CD4-positive, alpha-beta T cell (primary cell): ENCODE results near the gene TMEM63A. TPM values are rescaled to one million over a fixed set of nuclear protein-coding genes. Genes with fewer than 3 reads are reported as not detected.
A peak's percentile ranks its signal among the peaks of the same experiment; 100 is the strongest.
"Not testable (repeated sequence)": the region's sequence is repeated elsewhere in the genome, so short reads cannot be mapped to it uniquely, and the experiment has no call there.

ENCODE experiments used
- ATAC-seq: fragments of 200-7000 bp; cut with Tn5 transposase; one replicate; pipeline ENCODE4 v1.10.0; 2022; ENCODE audit warnings: mild to moderate bottlenecking; ENCODE audit not compliant: poor library complexity
- CTCF ChIA-PET: fragments of 350-600 bp; sonication (Branson Sonifier 250); formaldehyde crosslinking; loops from one replicate; lab custom pipeline; 2021; ENCODE audit warnings: antibody characterized with exemption, inconsistent platforms; lab: Charles Lee
- POLR2A ChIA-PET: fragments of 350-600 bp; sonication (Branson Sonifier 250); formaldehyde crosslinking; loops from one replicate; lab custom pipeline; 2021; ENCODE audit warnings: antibody characterized with exemption, inconsistent platforms; lab: Charles Lee
- DNase-seq, 14 experiments: peaks; one replicate each; pipeline ENCODE4 v3.0.0-alpha.2; 2013 to 2020; ENCODE audit warnings: mixed read lengths in 2 of 14
- H3K27ac ChIP-seq, 2 donors: one replicate each; pipeline versions ENCODE4 v1.5.1 to v1.7.0; 2013; ENCODE audit warnings: low read length in 2 of 2, low read depth in 1 of 2, mild to moderate bottlenecking in 1 of 2
- H3K27me3 ChIP-seq, 2 experiments: 1 replicate in 1 of 2; 2 replicates in 1 of 2; pipeline versions ENCODE4 v1.6.1 to v1.7.0; 2013; ENCODE audit warnings: low read length in 2 of 2, control low read depth in 1 of 2, mild to moderate bottlenecking in 1 of 2, moderate library complexity in 1 of 2; ENCODE audit not compliant: insufficient read depth in 2 of 2, control insufficient read depth in 1 of 2
- H3K36me3 ChIP-seq: one replicate; pipeline ENCODE4 v1.6.1; 2013; ENCODE audit warnings: low read length, control low read depth; ENCODE audit not compliant: insufficient read depth
- H3K4me1 ChIP-seq: one replicate; pipeline ENCODE4 v1.6.1; 2013; ENCODE audit warnings: low read length, control low read depth; ENCODE audit not compliant: insufficient read depth
- H3K4me3 ChIP-seq: one replicate; pipeline ENCODE4 v1.5.1; 2013; ENCODE audit warnings: mild to moderate bottlenecking, low read length, moderate library complexity
- H3K9me3 ChIP-seq, 2 experiments: 1 replicate in 1 of 2; 2 replicates in 1 of 2; pipeline versions ENCODE4 v1.6.1 to v1.7.0; 2013; ENCODE audit warnings: low read length in 2 of 2, mild to moderate bottlenecking in 2 of 2, control low read depth in 1 of 2, moderate library complexity in 1 of 2; ENCODE audit not compliant: control insufficient read depth in 1 of 2, insufficient read depth in 1 of 2
- H3K27ac Mint-ChIP-seq: one replicate; pipeline ENCODE4 v1.8.0; 2020; ENCODE audit warnings: mixed read lengths
- H3K27me3 Mint-ChIP-seq: one replicate; pipeline ENCODE4 v1.8.0; 2021; ENCODE audit warnings: mixed read lengths
- H3K36me3 Mint-ChIP-seq: one replicate; pipeline ENCODE4 v1.8.0; 2021; ENCODE audit warnings: low read depth, mixed read lengths
- H3K4me1 Mint-ChIP-seq: one replicate; pipeline ENCODE4 v1.8.0; 2021; ENCODE audit warnings: low read depth, mixed read lengths
- H3K4me3 Mint-ChIP-seq: one replicate; pipeline ENCODE4 v1.8.0; 2020; ENCODE audit warnings: mild to moderate bottlenecking, mixed read lengths
- H3K9me3 Mint-ChIP-seq: one replicate; pipeline ENCODE4 v1.8.0; 2020; ENCODE audit warnings: mixed read lengths
- CTCF ChIP-seq: fragments of 200-600 bp; IDR thresholded peaks from one replicate; pipeline ENCODE4 v1.8.0; 2022; ENCODE audit warnings: antibody characterized with exemption, mild to moderate bottlenecking
- intact Hi-C, 2 experiments: fragments of 100-400 bp; cut with DNase I in 1 of 2; cut with micrococcal nuclease in 1 of 2; formaldehyde crosslinking; loops; one replicate each; pipeline versions ENCODE4 v1.15.1 to v1.9.0; 2023 to 2025; cut with DNase I, micrococcal nuclease
- total RNA-seq, 174 experiments: library from RNA in 2 of 174; stranded (reverse) in 2 of 174; gene quantifications; one replicate each; pipeline ENCODE4 v1.2.3 and lab custom pipeline; 2021 to 2026

TMEM63A gene
- total RNA-seq, 2 experiments from 2014 or later: 199 to 204 TPM

DNA sequence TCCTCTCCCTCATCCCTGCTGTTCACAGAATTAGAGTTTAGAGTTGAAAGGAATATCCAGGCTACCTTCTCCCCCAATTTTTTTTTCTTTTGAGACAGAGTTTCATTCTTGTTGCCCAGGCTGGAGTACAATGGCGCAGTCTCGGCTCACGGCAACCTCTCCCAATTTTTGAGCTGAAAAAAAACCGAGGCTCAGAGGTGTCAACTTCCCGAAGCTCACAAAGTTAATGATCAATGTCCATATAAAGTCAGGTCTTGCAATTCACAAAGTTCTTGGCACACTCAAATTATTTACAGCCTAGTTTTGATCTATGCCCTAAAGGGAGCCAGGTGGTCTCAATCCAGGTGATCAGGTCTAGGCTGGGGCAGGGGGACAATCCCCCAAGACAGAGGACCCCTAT is 7.6 kb upstream of the TMEM63A start:
- ATAC-seq (no peak), DNase-seq (no peak)
- H3K4me1 ChIP-seq: peaks cover 26% of the 10 kb centered on the region
- intact Hi-C loops: loop anchor here (10.0 kb wide), 2 partner anchors 115 to 175 kb away; partner anchors contain the start of genes H3-3A (in 1 of the 2) and SRP9 (in 1 of the 2)
- POLR2A ChIA-PET: interaction anchor here (1.1 to 13.8 kb wide), 5 partner anchors 8 to 101 kb away, joined by 3 to 427 read pairs (median 3); partner anchors contain the start of genes PYCR2 and TMEM63A
- Mint-ChIP-seq H3K27me3 (no peaks in the 10 kb centered on the region), H3K9me3 (no peaks in the 10 kb centered on the region), H3K27ac (no peak overlapping the region), H3K4me1 (peaks cover 26% of the 10 kb centered on the region), H3K4me3 (no peak overlapping the region), H3K36me3 (no peaks in the 10 kb centered on the region)
- TF ChIP-seq CTCF: no peak
- no peaks in the 10 kb centered on the region for H3K9me3 ChIP-seq
- CTCF ChIA-PET: no interaction called here
- H3K27ac ChIP-seq: no peak overlapping the region
- no peak overlapping the region for H3K4me3 ChIP-seq
- no peaks in the 10 kb centered on the region for H3K27me3 ChIP-seq
- no peaks in the 10 kb centered on the region for H3K36me3 ChIP-seq

GRCh38 chr1:225888898-225889601 is 6.9 kb upstream of the TMEM63A start, which contains the start of gene LEFTY1:
Gene LEFTY1, minus strand, starts transcription at chr1:225889146. Its CDS starts 80 bp downstream, at chr1:225889066.
- ATAC-seq (no peak), DNase-seq (no peak)
- Histone ChIP-seq H3K36me3 (no peaks in the 10 kb centered on the region), H3K4me1 (peaks cover 23% of the 10 kb centered on the region), H3K4me3 (no peak within 1 kb of the TSS), H3K27ac (no peak within 1 kb of the TSS), H3K9me3 (no peaks in the 10 kb centered on the region), H3K27me3 (no peaks in the 10 kb centered on the region)
- POLR2A ChIA-PET: interaction anchor here (1.1 to 13.8 kb wide), 5 partner anchors 9 to 101 kb away, joined by 3 to 427 read pairs (median 3); partner anchors contain the start of genes PYCR2 and TMEM63A
- Mint-ChIP-seq H3K4me1 (peaks cover 23% of the 10 kb centered on the region), H3K4me3 (peak within 1 kb of the TSS; percentile 34), H3K36me3 (no peaks in the 10 kb centered on the region), H3K27me3 (no peaks in the 10 kb centered on the region), H3K27ac (no peak within 1 kb of the TSS), H3K9me3 (no peaks in the 10 kb centered on the region)
- CTCF ChIA-PET: no interaction called here
- intact Hi-C loops: loop anchor here in 1 of 2 experiments (10.0 kb wide), 1 partner anchor 176 kb away; the partner anchor contains the start of gene H3-3A
- TF ChIP-seq CTCF: no peak

DNA sequence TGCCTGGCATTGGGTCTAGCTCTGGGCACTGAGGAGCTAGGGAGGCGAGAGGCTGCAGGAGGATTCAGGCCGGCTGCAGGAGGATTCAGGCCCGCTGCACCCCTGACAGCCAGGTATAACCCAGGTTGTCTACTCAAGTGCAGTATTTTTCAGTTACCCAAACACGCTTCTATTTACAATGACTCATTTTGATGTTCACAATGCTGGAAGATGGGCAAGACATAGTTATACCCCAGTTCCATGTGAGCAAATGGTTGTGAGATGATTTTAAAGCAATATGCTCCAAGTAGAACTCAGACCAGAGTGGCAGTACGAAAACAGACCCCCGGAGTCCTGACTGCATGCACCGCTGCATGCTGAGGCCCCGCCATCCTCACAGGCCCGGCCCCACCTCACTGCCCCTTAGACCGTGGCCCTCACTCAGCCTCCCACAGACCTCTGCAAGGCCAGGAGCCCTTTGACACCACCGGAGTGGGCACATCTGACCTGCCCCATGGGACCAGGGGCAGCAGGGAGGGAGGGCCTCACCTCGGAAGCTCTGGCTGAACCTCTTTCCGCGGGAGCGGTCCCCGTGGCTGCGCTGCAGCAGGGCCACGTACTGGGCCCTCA is 6.2 kb upstream of the TMEM63A start:
- DNase-seq: no peak
- Histone ChIP-seq H3K27ac (no peak overlapping the region), H3K27me3 (no peaks in the 10 kb centered on the region), H3K4me1 (peaks cover 29% of the 10 kb centered on the region), H3K4me3 (no peak overlapping the region), H3K36me3 (no peaks in the 10 kb centered on the region), H3K9me3 (no peaks in the 10 kb centered on the region)
- POLR2A ChIA-PET: interaction anchor here (1.5 to 2.6 kb wide), 2 partner anchors 10 to 48 kb away, joined by 3 to 18 read pairs; no protein-coding TSS in a partner anchor
- Mint-ChIP-seq H3K27me3 (no peaks in the 10 kb centered on the region), H3K9me3 (no peaks in the 10 kb centered on the region), H3K4me1 (peaks cover 23% of the 10 kb centered on the region), H3K4me3 (peak overlapping the region; percentile 34), H3K27ac (no peak overlapping the region), H3K36me3 (peaks cover under 1% of the 10 kb centered on the region)
- intact Hi-C loops: loop anchor here in 1 of 2 experiments (10.0 kb wide), 1 partner anchor 176 kb away; the partner anchor contains the start of gene H3-3A
- ATAC-seq: no peak
- TF ChIP-seq CTCF: no peak
- CTCF ChIA-PET: no interaction called here

- intact Hi-C loops: loop anchor here in 1 of 2 experiments (10.0 kb wide), 1 partner anchor 177 kb away; the partner anchor contains the start of gene H3-3A
- DNase-seq, CTCF ChIA-PET, H3K27me3 ChIP-seq, ATAC-seq, H3K36me3 ChIP-seq, H3K27ac ChIP-seq, H3K27me3 Mint-ChIP-seq, H3K27ac Mint-ChIP-seq, H3K36me3 Mint-ChIP-seq, H3K9me3 ChIP-seq, H3K9me3 Mint-ChIP-seq, H3K4me3 ChIP-seq: not testable (repeated sequence)
- POLR2A ChIA-PET: interaction anchor here (2.6 kb wide), 1 partner anchor 10 kb away, joined by 18 read pairs; no protein-coding TSS in a partner anchor
- peaks cover 34% of the 10 kb centered on the region for H3K4me1 ChIP-seq
- H3K4me1 Mint-ChIP-seq: peaks cover 23% of the 10 kb centered on the region
- H3K4me3 Mint-ChIP-seq: peak overlapping the region; percentile 34
Measured at GRCh38 chr1:225887554-225888288, 5.5 kb upstream of the TMEM63A start.
